H1 (cell line): Measurements from ENCODE around the gene SPG11. TPM values are rescaled to one million over a fixed set of nuclear protein-coding genes. Genes with fewer than 3 reads are reported as not detected.
"Not testable (repeated sequence)": the region's sequence is repeated elsewhere in the genome, so short reads cannot be mapped to it uniquely, and the experiment has no call there.

ENCODE experiments used
- CTCF ChIA-PET: fragments of 300-600 bp; sonication (Branson Sonifier 250); formaldehyde crosslinking; loops from one replicate; lab custom pipeline; 2021; ENCODE audit not compliant: partially characterized antibody; lab: Charles Lee
- POLR2A ChIA-PET: fragments of 300-600 bp; sonication (Branson Sonifier 250); formaldehyde crosslinking; loops from one replicate; lab custom pipeline; 2021; ENCODE audit warnings: inconsistent platforms; ENCODE audit not compliant: partially characterized antibody; lab: Charles Lee
- DNase-seq, 2 experiments: peaks; one replicate each; pipeline versions ENCODE4 v3.0.0 to v3.0.0-alpha.2; 2010 to 2022; ENCODE audit warnings: low spot score in 2 of 2, low read depth in 1 of 2, mixed read lengths in 1 of 2
- FAIRE-seq: peaks from 2 replicates; lab custom pipeline; 2011; peaks lifted over from hg19 to GRCh38; lab: Jason Lieb, UNC
- H2AFZ ChIP-seq: 2 replicates; pipeline ENCODE4 v1.8.1; 2012; ENCODE audit warnings: low read length, inconsistent platforms
- H2AK5ac ChIP-seq: 2 replicates; pipeline ENCODE4 v1.6.1; 2013; ENCODE audit warnings: low read depth, low read length
- H2BK120ac ChIP-seq: replicated peaks from 2 replicates; pipeline ENCODE3; 2013; ENCODE audit warnings: low read depth, low read length, inconsistent platforms
- H2BK12ac ChIP-seq: 2 replicates; pipeline ENCODE4 v1.6.1; 2013; ENCODE audit warnings: low read depth, low read length
- H2BK15ac ChIP-seq: 2 replicates; pipeline ENCODE4 v1.6.1; 2013; ENCODE audit warnings: low read length
- H2BK20ac ChIP-seq: 2 replicates; pipeline ENCODE4 v1.6.1; 2013; ENCODE audit warnings: low read length
- H2BK5ac ChIP-seq: 2 replicates; pipeline ENCODE4 v1.6.1; 2013; ENCODE audit warnings: low read depth, low read length
- H3K14ac ChIP-seq: 2 replicates; pipeline ENCODE4 v1.6.1; 2013; ENCODE audit warnings: inconsistent platforms; ENCODE audit not compliant: insufficient read length
- H3K18ac ChIP-seq: 2 replicates; pipeline ENCODE4 v1.6.1; 2013; ENCODE audit warnings: low read length; ENCODE audit errors: extremely low read depth
- H3K23ac ChIP-seq: 2 replicates; pipeline ENCODE4 v1.6.1; 2013; ENCODE audit warnings: inconsistent platforms; ENCODE audit not compliant: insufficient read length
- H3K23me2 ChIP-seq: 2 replicates; pipeline ENCODE4 v1.6.1; 2013; ENCODE audit warnings: low read depth, low read length
- H3K27ac ChIP-seq: 2 replicates; pipeline ENCODE4 v1.6.1; 2011; ENCODE audit warnings: low read depth, low read length, inconsistent platforms
- H3K27me3 ChIP-seq, 4 experiments: replicated peaks in 1 of 4; 1 replicate in 1 of 4; 2 replicates in 3 of 4; pipeline versions ENCODE4 v1.6.1 to v1.8.1; 2011 to 2013; ENCODE audit warnings: low read length in 3 of 4, mild to moderate bottlenecking in 3 of 4, inconsistent platforms in 2 of 4, mixed read lengths in 2 of 4, moderate library complexity in 1 of 4; ENCODE audit not compliant: control insufficient read depth in 3 of 4, insufficient read depth in 3 of 4; ENCODE audit errors: extremely low read depth in 1 of 4
- H3K36me3 ChIP-seq, 4 experiments: 2 replicates each; pipeline versions ENCODE4 v1.6.1 to v1.8.1; 2011 to 2013; ENCODE audit warnings: mild to moderate bottlenecking in 4 of 4, low read length in 3 of 4, moderate library complexity in 2 of 4, control low read depth in 1 of 4, inconsistent platforms in 1 of 4; ENCODE audit not compliant: insufficient read depth in 4 of 4, control insufficient read depth in 2 of 4
- H3K4ac ChIP-seq: replicated peaks from 2 replicates; pipeline ENCODE3; 2013; ENCODE audit warnings: low read length, low read depth, mixed read lengths, inconsistent platforms; ENCODE audit not compliant: insufficient read length
- H3K4me1 ChIP-seq, 4 experiments: replicated peaks in 1 of 4; 1 replicate in 1 of 4; 2 replicates in 3 of 4; pipeline versions ENCODE4 v1.6.1 to v1.8.1; 2011 to 2013; ENCODE audit warnings: low read length in 3 of 4, inconsistent platforms in 2 of 4, mixed read lengths in 1 of 4; ENCODE audit not compliant: insufficient read depth in 4 of 4, control insufficient read depth in 3 of 4
- H3K4me2 ChIP-seq, 2 experiments: 2 replicates each; pipeline versions ENCODE4 v1.6.1 to v1.8.1; 2011 to 2013; ENCODE audit warnings: low read depth in 2 of 2, low read length in 2 of 2, control low read depth in 1 of 2, inconsistent platforms in 1 of 2, mild to moderate bottlenecking in 1 of 2; ENCODE audit not compliant: insufficient read depth in 1 of 2
- H3K4me3 ChIP-seq, 4 experiments: fragments of 200-600, 300-600 bp in 1 of 4; sonication (generic), shearing (Covaris generic), sonication (Bioruptor Twin) in 1 of 4; 2 replicates each; pipeline versions ENCODE4 v1.5.1 to v1.8.1; 2011 to 2016; ENCODE audit warnings: low read length in 4 of 4, low read depth in 3 of 4, control low read depth in 2 of 4, inconsistent platforms in 2 of 4, mild to moderate bottlenecking in 2 of 4, mixed read lengths in 1 of 4, moderate library complexity in 1 of 4; ENCODE audit not compliant: insufficient read depth in 2 of 4; ENCODE audit errors: extremely low read depth in 1 of 4
- H3K56ac ChIP-seq: replicated peaks from 2 replicates; pipeline ENCODE3; 2013; ENCODE audit warnings: low read depth, mild to moderate bottlenecking, mixed read lengths, low read length, inconsistent platforms; ENCODE audit not compliant: insufficient read length
- H3K79me1 ChIP-seq: 2 replicates; pipeline ENCODE4 v1.6.1; 2013; ENCODE audit warnings: low read depth, low read length, control low read depth
- H3K79me2 ChIP-seq, 2 experiments: 2 replicates each; pipeline versions ENCODE4 v1.6.1 to v1.8.1; 2012 to 2013; ENCODE audit warnings: low read length in 2 of 2, mild to moderate bottlenecking in 2 of 2, inconsistent platforms in 1 of 2; ENCODE audit not compliant: insufficient read depth in 2 of 2, control insufficient read depth in 1 of 2
- H3K9ac ChIP-seq, 4 experiments: replicated peaks in 1 of 4; 1 replicate in 1 of 4; 2 replicates in 3 of 4; pipeline versions ENCODE4 v1.6.1 to v1.8.1; 2011 to 2013; ENCODE audit warnings: low read depth in 3 of 4, low read length in 3 of 4, control low read depth in 2 of 4, mild to moderate bottlenecking in 2 of 4, moderate library complexity in 2 of 4, inconsistent platforms in 1 of 4; ENCODE audit errors: extremely low read depth in 1 of 4
- H3K9me3 ChIP-seq, 2 experiments: 2 replicates each; pipeline versions ENCODE4 v1.6.1 to v1.8.1; 2012 to 2013; ENCODE audit warnings: mild to moderate bottlenecking in 2 of 2, moderate library complexity in 2 of 2, control low read depth in 1 of 2, inconsistent platforms in 1 of 2, low read depth in 1 of 2, low read length in 1 of 2, mixed read lengths in 1 of 2; ENCODE audit not compliant: insufficient read depth in 2 of 2
- H4K20me1 ChIP-seq, 2 experiments: replicated peaks in 1 of 2; 2 replicates each; pipeline versions ENCODE3 to v1.8.1; 2011 to 2013; ENCODE audit warnings: inconsistent platforms in 2 of 2, low read length in 2 of 2, mild to moderate bottlenecking in 1 of 2; ENCODE audit not compliant: insufficient read depth in 2 of 2, control insufficient read depth in 1 of 2
- H4K5ac ChIP-seq: 2 replicates; pipeline ENCODE4 v1.6.1; 2013; ENCODE audit warnings: low read length, low read depth, mixed read lengths, inconsistent platforms; ENCODE audit not compliant: insufficient read length
- H4K8ac ChIP-seq: 2 replicates; pipeline ENCODE4 v1.8.0; 2013; ENCODE audit warnings: mild to moderate bottlenecking, moderate library complexity, low read length, inconsistent platforms; ENCODE audit not compliant: insufficient read depth; ENCODE audit errors: extremely low read depth
- H4K91ac ChIP-seq: replicated peaks from 2 replicates; pipeline ENCODE3; 2013; ENCODE audit warnings: low read length, mixed read lengths, inconsistent platforms; ENCODE audit not compliant: insufficient read length
- WGBS, 2 experiments: shearing (Covaris generic) in 1 of 2; methylation state at CpG; one replicate each; pipeline versions ENCODE4 v1.1.6 to v1.1.7; 2013 to 2015; ENCODE audit warnings: low lambda C conversion rate in 2 of 2, mixed read lengths in 2 of 2, inconsistent platforms in 1 of 2, low coverage in 1 of 2, missing lambda C conversion rate in 1 of 2; ENCODE audit not compliant: insufficient replicate concordance in 2 of 2, insufficient coverage in 1 of 2, insufficient read length in 1 of 2; ENCODE audit errors: extremely low coverage in 1 of 2, missing lambda C conversion rate in 1 of 2; 5-methylcytosine and 5-hydroxymethylcytosine counted together
- polyA plus RNA-seq, 7 experiments: library from polyadenylated mRNA; depleted of rRNA in 3 of 7; stranded (reverse) in 5 of 7; unstranded in 2 of 7; fragments of >200 nt in 5 of 7; fragments of 200-250 nt in 2 of 7; gene quantifications; 1 replicate in 5 of 7; 2 replicates in 1 of 7; 4 replicates in 1 of 7; pipeline versions ENCODE4 v1.2.1 to v1.2.3, GENCODE V29; 2011 to 2013; ENCODE audit warnings: missing spikeins in 2 of 7, mixed read lengths in 2 of 7
- total RNA-seq: library from RNA; stranded (reverse); fragmentation: NEBNext Ultra II Directional; extraction: Animal tissue kit (Norgen Biotek cat#: 25700); gene quantifications from 2 replicates; pipeline ENCODE4 v1.2.1, GENCODE V29; 2021

The SPG11 gene
- total and polyA plus RNA-seq, 2 of the 8 experiments (the other 6 are each of a cell fraction or from before 2014, with no cell fraction given): 37.1 to 38.6 TPM

- H3K9me3 ChIP-seq, H2AK5ac ChIP-seq, H4K5ac ChIP-seq, FAIRE-seq, H3K79me1 ChIP-seq, H3K23me2 ChIP-seq, H3K9ac ChIP-seq, H2AFZ ChIP-seq, H4K20me1 ChIP-seq, H2BK20ac ChIP-seq, H3K4me1 ChIP-seq, H3K4me2 ChIP-seq, H4K8ac ChIP-seq, H2BK120ac ChIP-seq, H2BK15ac ChIP-seq, H3K14ac ChIP-seq, H3K18ac ChIP-seq, H2BK12ac ChIP-seq, H3K27me3 ChIP-seq, H3K4ac ChIP-seq, H2BK5ac ChIP-seq, H4K91ac ChIP-seq, H3K27ac ChIP-seq, H3K56ac ChIP-seq, H3K23ac ChIP-seq, H3K4me3 ChIP-seq, DNase-seq: not testable (repeated sequence)
- ChIA-PET CTCF (interaction anchor here (1.2 to 1.7 kb wide), 2 partner anchors 10 to 12 kb away, joined by 3 to 6 read pairs; partner anchors contain the start of gene EIF3J), POLR2A (interaction anchor here (1.7 kb wide), 1 partner anchor 12 kb away, joined by 5 read pairs; no protein-coding TSS in a partner anchor)
- Histone ChIP-seq H3K36me3 (peaks cover 0 to 27% (median 11%) of the 10 kb centered on the region in 4 experiments), H3K79me2 (peaks cover 0 to 43% of the 10 kb centered on the region in 2 experiments; a peak in 3 of 4 replicates)
- WGBS, 2 experiments: 94% methylated on average over 9 of the region's 9 CpGs; no CpG with 5 or more reads in 1 of the 2 experiments
Observed at GRCh38 chr15:44549152-44549551, 114.3 kb downstream of the SPG11 start.
